ENCODE data around the gene ZW10.
A peak's percentile ranks its signal among the peaks of the same experiment; 100 is the strongest.

The ZW10 gene, protein sequence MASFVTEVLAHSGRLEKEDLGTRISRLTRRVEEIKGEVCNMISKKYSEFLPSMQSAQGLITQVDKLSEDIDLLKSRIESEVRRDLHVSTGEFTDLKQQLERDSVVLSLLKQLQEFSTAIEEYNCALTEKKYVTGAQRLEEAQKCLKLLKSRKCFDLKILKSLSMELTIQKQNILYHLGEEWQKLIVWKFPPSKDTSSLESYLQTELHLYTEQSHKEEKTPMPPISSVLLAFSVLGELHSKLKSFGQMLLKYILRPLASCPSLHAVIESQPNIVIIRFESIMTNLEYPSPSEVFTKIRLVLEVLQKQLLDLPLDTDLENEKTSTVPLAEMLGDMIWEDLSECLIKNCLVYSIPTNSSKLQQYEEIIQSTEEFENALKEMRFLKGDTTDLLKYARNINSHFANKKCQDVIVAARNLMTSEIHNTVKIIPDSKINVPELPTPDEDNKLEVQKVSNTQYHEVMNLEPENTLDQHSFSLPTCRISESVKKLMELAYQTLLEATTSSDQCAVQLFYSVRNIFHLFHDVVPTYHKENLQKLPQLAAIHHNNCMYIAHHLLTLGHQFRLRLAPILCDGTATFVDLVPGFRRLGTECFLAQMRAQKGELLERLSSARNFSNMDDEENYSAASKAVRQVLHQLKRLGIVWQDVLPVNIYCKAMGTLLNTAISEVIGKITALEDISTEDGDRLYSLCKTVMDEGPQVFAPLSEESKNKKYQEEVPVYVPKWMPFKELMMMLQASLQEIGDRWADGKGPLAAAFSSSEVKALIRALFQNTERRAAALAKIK

DNA sequence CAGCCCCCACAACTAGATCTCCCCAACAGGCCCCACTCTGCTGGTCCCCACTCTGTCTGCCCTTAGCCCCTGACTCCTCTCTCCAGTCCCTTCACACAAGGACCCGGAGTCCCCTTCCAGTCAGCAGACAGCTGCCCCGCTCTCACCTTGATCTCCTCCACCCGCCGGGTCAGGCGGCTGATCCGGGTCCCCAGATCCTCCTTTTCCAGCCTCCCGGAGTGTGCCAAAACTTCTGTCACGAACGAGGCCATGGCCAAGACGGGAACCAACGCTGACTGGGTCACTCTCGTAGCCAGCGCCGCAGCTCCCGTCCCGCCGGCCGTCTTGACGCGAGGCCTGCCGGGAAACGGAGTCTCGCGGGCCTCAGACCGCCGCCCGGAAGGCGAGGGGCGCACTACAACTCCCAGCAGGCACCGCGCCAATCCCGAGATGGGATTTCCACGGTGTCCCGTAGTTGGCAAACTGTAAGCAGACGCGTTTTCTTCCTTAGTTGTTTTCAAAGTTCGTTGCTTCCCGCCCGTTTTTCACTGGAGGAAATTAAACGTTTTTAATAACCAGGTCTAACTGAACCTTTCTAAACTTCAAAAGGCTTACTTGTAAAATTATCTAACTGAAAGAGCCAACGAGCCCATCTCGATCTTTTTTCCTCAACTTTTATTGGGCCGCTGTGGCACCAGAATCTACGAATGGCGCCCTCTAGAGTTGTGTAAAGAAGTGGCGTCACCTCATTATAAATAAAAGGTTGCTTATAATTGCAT lies at the start of gene ZW10:
Gene ZW10 (minus strand): TSS at position 277 of the 758 bp plus-strand sequence. CDS start 26 bp downstream, at position 251.
- Histone ChIP-seq H3K27ac (ENCODE audit: low read depth, low read length) (peak within 1 kb of the TSS; percentile 67), H3K9ac (ENCODE audit: low read length) (peak within 1 kb of the TSS; percentile 95), H3K27me3 (ENCODE audit: control insufficient read depth, insufficient read depth, low read length) (no peaks in the 10 kb centered on the region), H3K4me1 (ENCODE audit: control insufficient read depth, insufficient read depth, low read length) (no peaks in the 10 kb centered on the region), H3K4me3 (ENCODE audit: low read length) (peak within 1 kb of the TSS; percentile 94), H3K36me3 (ENCODE audit: control insufficient read depth, insufficient read depth, low read length) (no peaks in the 10 kb centered on the region)

DNA sequence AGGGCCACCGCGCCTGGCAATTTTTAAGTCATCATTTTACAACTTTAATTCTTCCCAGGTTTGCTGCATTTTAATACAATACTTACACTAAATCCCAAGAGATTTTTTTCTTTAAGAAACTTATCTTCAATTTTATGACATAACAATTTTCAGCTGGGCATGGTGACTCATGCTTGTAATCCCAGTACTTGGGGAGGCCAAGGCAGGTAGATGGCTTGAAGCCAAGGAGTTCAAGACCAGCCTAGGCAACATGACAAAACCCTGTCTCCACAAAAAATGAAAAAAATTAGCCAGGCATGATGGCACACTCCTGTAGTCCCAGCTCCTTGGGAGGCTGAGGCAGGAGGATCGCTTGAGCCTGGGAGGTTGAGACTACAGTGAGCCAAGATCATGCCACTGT lies 44.9 kb upstream of the ZW10 start:
- Histone ChIP-seq H3K4me3 (ENCODE audit: low read length) (no peak overlapping the region), H3K36me3 (ENCODE audit: control insufficient read depth, insufficient read depth, low read length) (peaks cover 8% of the 10 kb centered on the region), H3K27me3 (ENCODE audit: control insufficient read depth, insufficient read depth, low read length) (no peaks in the 10 kb centered on the region), H3K27ac (ENCODE audit: low read depth, low read length) (no peak overlapping the region), H3K9ac (ENCODE audit: low read length) (no peak overlapping the region), H3K4me1 (ENCODE audit: control insufficient read depth, insufficient read depth, low read length) (no peaks in the 10 kb centered on the region)

DNA sequence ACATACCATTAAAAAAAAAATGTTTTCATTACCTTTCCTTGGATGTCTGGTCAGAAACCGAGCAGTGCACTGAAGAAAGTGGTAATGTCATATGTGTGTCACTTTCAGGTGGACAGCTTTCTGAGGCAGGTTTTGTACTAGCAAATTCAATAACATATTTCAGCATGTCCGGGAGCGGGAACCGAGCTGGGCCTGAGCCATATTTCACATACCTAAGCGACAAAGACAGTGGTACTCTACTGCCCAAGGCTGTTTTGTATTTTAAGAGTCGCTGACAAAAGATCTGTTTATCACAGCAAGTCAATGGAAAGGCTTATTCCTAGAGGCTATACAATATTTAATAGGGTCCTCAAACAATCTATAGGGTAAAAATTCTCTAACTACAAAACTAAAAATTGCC lies 44.1 kb upstream of the ZW10 start:
- peaks cover 8% of the 10 kb centered on the region for H3K36me3 ChIP-seq (ENCODE audit: control insufficient read depth, insufficient read depth, low read length)
- no peak overlapping the region for H3K4me3 ChIP-seq (ENCODE audit: low read length)
- H3K27ac ChIP-seq (ENCODE audit: low read depth, low read length), result no peak overlapping the region
- no peaks in the 10 kb centered on the region for H3K4me1 ChIP-seq (ENCODE audit: control insufficient read depth, insufficient read depth, low read length)
- no peak overlapping the region for H3K9ac ChIP-seq (ENCODE audit: low read length)
- H3K27me3 ChIP-seq (ENCODE audit: control insufficient read depth, insufficient read depth, low read length), result no peaks in the 10 kb centered on the region

- H3K4me1 ChIP-seq (ENCODE audit: control insufficient read depth, insufficient read depth, low read length), result no peaks in the 10 kb centered on the region
- H3K4me3 ChIP-seq (ENCODE audit: low read length), result no peak overlapping the region
- no peak overlapping the region for H3K9ac ChIP-seq (ENCODE audit: low read length)
- peaks cover 8% of the 10 kb centered on the region for H3K36me3 ChIP-seq (ENCODE audit: control insufficient read depth, insufficient read depth, low read length)
- H3K27me3 ChIP-seq (ENCODE audit: control insufficient read depth, insufficient read depth, low read length), result no peaks in the 10 kb centered on the region
- H3K27ac ChIP-seq (ENCODE audit: low read depth, low read length), result no peak overlapping the region
Observed at GRCh38 chr11:113817162-113817561, 43.7 kb upstream of the ZW10 start.

DNA sequence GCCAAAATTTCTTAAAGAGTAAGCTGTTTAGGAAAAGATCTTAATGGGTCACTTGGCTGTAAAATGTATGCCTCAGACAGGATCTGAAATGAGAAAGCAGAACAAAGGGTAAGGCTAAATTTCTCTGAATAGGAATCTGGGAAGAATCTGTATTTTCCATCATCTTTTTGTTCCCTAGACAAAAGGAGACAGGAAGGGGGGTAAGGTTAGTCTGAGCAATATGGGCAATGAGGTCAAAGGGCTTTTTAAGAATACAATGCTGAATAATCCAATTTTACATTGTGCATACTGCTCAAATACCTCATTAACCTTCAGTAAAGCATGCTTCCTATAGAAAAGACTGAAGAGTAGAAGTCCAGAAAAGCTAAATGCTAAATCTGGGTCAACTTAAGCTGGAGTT lies 40.7 kb upstream of the ZW10 start:
- no peaks in the 10 kb centered on the region for H3K4me1 ChIP-seq (ENCODE audit: control insufficient read depth, insufficient read depth, low read length)
- peaks cover 5% of the 10 kb centered on the region for H3K36me3 ChIP-seq (ENCODE audit: control insufficient read depth, insufficient read depth, low read length)

GRCh38 chr11:113808931-113809330 lies 35.4 kb upstream of the ZW10 start:
- H3K4me3 ChIP-seq (ENCODE audit: low read length), result no peak overlapping the region
- H3K9ac ChIP-seq (ENCODE audit: low read length), result no peak overlapping the region
- no peak overlapping the region for H3K27ac ChIP-seq (ENCODE audit: low read depth, low read length)
- H3K27me3 ChIP-seq (ENCODE audit: control insufficient read depth, insufficient read depth, low read length), result no peaks in the 10 kb centered on the region
- H3K4me1 ChIP-seq (ENCODE audit: control insufficient read depth, insufficient read depth, low read length), result no peaks in the 10 kb centered on the region
- H3K36me3 ChIP-seq (ENCODE audit: control insufficient read depth, insufficient read depth, low read length), result peaks cover 19% of the 10 kb centered on the region

More for the DNA sequence above, 40.7 kb upstream of the ZW10 start:
- H3K27ac ChIP-seq (ENCODE audit: low read depth, low read length), result no peak overlapping the region
- H3K27me3 ChIP-seq (ENCODE audit: control insufficient read depth, insufficient read depth, low read length), result no peaks in the 10 kb centered on the region
- no peak overlapping the region for H3K9ac ChIP-seq (ENCODE audit: low read length)
- H3K4me3 ChIP-seq (ENCODE audit: low read length), result no peak overlapping the region

- Histone ChIP-seq H3K9ac (ENCODE audit: low read length) (no peak overlapping the region), H3K36me3 (ENCODE audit: control insufficient read depth, insufficient read depth, low read length) (peaks cover 18% of the 10 kb centered on the region), H3K27me3 (ENCODE audit: control insufficient read depth, insufficient read depth, low read length) (no peaks in the 10 kb centered on the region), H3K4me3 (ENCODE audit: low read length) (no peak overlapping the region), H3K4me1 (ENCODE audit: control insufficient read depth, insufficient read depth, low read length) (no peaks in the 10 kb centered on the region), H3K27ac (ENCODE audit: low read depth, low read length) (no peak overlapping the region)
Observed at GRCh38 chr11:113806406-113806805, 32.9 kb upstream of the ZW10 start.

DNA sequence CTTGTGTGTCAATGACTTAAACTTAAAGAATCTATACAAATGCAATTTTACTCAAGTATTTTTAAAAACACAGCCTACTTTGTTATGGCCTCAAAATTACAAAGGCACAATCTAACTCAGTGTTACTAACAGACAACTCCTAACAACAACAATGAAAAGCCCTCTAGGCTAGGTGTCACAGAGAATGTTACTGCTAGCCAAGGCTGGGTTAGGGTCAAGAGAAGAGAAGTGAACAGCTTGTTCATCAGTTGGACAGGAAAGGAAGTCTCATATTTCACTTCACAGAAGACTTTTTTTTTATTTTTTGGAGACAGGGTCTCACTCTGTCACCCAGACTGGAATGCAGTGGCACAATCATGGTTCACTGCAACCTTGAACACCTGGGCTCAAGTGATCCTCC lies 32.1 kb upstream of the ZW10 start:
- peaks cover 13% of the 10 kb centered on the region for H3K36me3 ChIP-seq (ENCODE audit: control insufficient read depth, insufficient read depth, low read length)
- H3K9ac ChIP-seq (ENCODE audit: low read length), result no peak overlapping the region

DNA sequence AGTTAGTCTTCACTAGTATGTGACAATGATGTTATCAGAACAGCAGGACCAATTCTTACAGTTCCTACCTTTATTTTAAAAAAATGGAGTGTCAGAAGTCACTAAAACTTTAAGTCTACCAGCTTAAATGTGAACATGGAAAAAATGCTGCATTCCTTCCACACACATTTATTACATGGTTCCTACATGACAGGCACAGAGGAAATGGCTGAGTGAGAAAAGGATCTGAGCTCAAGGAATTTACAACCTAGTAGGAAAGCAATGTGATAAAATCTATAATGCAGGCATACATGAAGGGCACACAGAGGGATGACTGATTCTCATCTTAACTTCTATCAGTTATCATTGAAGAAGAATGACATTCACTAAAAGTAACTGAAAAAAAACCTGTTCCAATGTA lies 29.1 kb upstream of the ZW10 start:
- Histone ChIP-seq H3K4me3 (ENCODE audit: low read length) (no peak overlapping the region), H3K27me3 (ENCODE audit: control insufficient read depth, insufficient read depth, low read length) (no peaks in the 10 kb centered on the region), H3K27ac (ENCODE audit: low read depth, low read length) (no peak overlapping the region), H3K9ac (ENCODE audit: low read length) (no peak overlapping the region), H3K36me3 (ENCODE audit: control insufficient read depth, insufficient read depth, low read length) (peaks cover 4% of the 10 kb centered on the region), H3K4me1 (ENCODE audit: control insufficient read depth, insufficient read depth, low read length) (no peaks in the 10 kb centered on the region)

More for the DNA sequence above, 32.1 kb upstream of the ZW10 start:
- Histone ChIP-seq H3K27me3 (ENCODE audit: control insufficient read depth, insufficient read depth, low read length) (no peaks in the 10 kb centered on the region), H3K27ac (ENCODE audit: low read depth, low read length) (no peak overlapping the region), H3K4me3 (ENCODE audit: low read length) (no peak overlapping the region), H3K4me1 (ENCODE audit: control insufficient read depth, insufficient read depth, low read length) (no peaks in the 10 kb centered on the region)

- no peak overlapping the region for H3K4me3 ChIP-seq (ENCODE audit: low read length)
- no peaks in the 10 kb centered on the region for H3K36me3 ChIP-seq (ENCODE audit: control insufficient read depth, insufficient read depth, low read length)
- no peaks in the 10 kb centered on the region for H3K27me3 ChIP-seq (ENCODE audit: control insufficient read depth, insufficient read depth, low read length)
- no peaks in the 10 kb centered on the region for H3K4me1 ChIP-seq (ENCODE audit: control insufficient read depth, insufficient read depth, low read length)
- H3K27ac ChIP-seq (ENCODE audit: low read depth, low read length), result no peak overlapping the region
- no peak overlapping the region for H3K9ac ChIP-seq (ENCODE audit: low read length)
Observed at GRCh38 chr11:113796663-113797259, 23.3 kb upstream of the ZW10 start.

GRCh38 chr11:113789675-113790320 lies 16.3 kb upstream of the ZW10 start:
- H3K36me3 ChIP-seq (ENCODE audit: control insufficient read depth, insufficient read depth, low read length), result no peaks in the 10 kb centered on the region
- no peak overlapping the region for H3K9ac ChIP-seq (ENCODE audit: low read length)
- H3K4me3 ChIP-seq (ENCODE audit: low read length), result no peak overlapping the region
- no peaks in the 10 kb centered on the region for H3K4me1 ChIP-seq (ENCODE audit: control insufficient read depth, insufficient read depth, low read length)
- no peaks in the 10 kb centered on the region for H3K27me3 ChIP-seq (ENCODE audit: control insufficient read depth, insufficient read depth, low read length)
- no peak overlapping the region for H3K27ac ChIP-seq (ENCODE audit: low read depth, low read length)

All from rectal smooth muscle tissue (tissue), 1 donor.